HFF-Myc (cell line): ENCODE data around the gene LYST.

ENCODE experiments used
- DNase-seq: peaks from one replicate; pipeline ENCODE4 v3.0.0-alpha.2; 2011; ENCODE audit warnings: low read depth; ENCODE audit errors: extremely low read depth
- H3K4me3 ChIP-seq: replicated peaks from 2 replicates; pipeline ENCODE4 v1.5.1; 2011; ENCODE audit warnings: low read depth, mild to moderate bottlenecking, control low read depth, low read length
- TF ChIP-seq, protein P1 (sequence below): IDR thresholded peaks from 2 replicates; pipeline ENCODE4 v1.5.1; 2012; ENCODE audit warnings: mild to moderate bottlenecking, low read depth, low read length, control low read depth; ENCODE audit errors: missing control alignments

The LYST gene

DNA sequence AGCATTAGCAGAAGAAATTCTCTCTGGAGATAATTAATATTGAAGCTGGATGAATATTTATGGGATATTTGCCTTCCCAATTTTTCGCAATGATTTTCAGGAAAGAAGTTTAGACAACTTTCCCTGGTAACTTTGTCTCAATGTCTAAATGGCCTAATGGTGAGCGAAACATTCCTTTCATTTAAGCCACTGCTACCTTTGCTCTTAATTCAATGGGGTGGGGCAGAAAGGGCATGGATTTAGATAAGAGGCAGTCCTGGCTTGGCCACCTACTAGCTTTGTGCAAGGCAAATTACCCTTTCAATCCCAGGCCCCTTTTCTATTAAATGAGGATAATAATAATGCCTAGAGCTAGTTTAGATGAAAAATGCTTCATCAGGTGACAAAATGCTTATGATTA is 27.1 kb upstream of the LYST start:
- DNase-seq = no peak
- TF ChIP-seq, protein P1, sequence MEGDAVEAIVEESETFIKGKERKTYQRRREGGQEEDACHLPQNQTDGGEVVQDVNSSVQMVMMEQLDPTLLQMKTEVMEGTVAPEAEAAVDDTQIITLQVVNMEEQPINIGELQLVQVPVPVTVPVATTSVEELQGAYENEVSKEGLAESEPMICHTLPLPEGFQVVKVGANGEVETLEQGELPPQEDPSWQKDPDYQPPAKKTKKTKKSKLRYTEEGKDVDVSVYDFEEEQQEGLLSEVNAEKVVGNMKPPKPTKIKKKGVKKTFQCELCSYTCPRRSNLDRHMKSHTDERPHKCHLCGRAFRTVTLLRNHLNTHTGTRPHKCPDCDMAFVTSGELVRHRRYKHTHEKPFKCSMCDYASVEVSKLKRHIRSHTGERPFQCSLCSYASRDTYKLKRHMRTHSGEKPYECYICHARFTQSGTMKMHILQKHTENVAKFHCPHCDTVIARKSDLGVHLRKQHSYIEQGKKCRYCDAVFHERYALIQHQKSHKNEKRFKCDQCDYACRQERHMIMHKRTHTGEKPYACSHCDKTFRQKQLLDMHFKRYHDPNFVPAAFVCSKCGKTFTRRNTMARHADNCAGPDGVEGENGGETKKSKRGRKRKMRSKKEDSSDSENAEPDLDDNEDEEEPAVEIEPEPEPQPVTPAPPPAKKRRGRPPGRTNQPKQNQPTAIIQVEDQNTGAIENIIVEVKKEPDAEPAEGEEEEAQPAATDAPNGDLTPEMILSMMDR = no peak
- no peak overlapping the region for H3K4me3 ChIP-seq

DNA sequence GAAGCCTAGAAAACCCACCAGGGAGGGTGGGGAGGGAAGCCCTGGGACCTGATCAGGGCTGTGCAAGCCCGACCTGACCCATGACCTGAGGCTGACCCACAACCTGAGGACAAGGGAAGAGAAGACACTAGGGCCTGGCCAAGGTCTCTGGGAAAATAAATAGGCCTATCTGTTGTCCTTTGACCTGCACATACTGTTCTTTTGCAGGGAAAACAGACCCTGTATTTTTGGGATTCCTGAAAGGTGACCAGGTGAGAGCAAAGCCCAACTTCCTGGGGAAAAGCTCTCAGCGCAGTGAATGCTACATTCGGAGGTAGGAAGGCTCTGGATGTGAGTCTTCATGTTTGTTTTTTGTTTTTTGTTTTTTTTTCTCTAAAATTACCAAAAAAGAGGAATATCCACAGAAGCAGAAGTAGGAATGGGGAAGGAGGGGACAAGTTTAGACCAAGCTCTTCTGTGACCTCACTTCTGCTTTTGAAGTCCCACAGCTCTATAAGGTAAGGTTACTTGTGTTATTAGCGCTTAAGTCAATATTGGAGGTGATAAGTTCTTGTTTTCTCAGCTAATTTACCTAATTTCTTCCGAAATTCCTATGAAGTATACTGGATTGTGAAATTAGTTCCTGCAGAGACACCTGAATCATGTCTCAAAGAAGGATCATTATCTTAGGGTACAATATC is 26.2 kb upstream of the LYST start:
- TF ChIP-seq, protein P1 = no peak
- DNase-seq = no peak
- no peak overlapping the region for H3K4me3 ChIP-seq

DNA sequence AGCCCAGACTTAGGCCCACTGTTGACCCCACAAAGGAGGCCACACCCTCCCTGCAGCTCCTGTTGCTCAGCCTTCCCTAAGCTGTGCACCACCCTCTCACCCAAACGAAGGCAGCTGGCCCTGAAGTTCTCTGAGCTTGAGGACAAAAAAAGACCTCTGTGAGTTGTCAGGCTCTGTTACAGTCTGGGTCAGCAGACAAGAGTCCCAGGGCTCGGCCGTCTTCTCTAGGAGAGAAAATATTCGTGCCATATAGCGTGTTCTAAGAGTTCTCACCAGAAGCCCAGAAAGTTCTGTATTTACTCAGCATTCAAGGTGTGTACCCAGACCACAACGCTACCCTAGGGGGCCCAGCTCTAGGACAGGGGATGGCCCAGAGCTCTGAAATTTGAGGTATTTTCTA is 25.5 kb upstream of the LYST start:
- DNase-seq = no peak
- no peak overlapping the region for H3K4me3 ChIP-seq
- TF ChIP-seq, protein P1 = no peak

DNA sequence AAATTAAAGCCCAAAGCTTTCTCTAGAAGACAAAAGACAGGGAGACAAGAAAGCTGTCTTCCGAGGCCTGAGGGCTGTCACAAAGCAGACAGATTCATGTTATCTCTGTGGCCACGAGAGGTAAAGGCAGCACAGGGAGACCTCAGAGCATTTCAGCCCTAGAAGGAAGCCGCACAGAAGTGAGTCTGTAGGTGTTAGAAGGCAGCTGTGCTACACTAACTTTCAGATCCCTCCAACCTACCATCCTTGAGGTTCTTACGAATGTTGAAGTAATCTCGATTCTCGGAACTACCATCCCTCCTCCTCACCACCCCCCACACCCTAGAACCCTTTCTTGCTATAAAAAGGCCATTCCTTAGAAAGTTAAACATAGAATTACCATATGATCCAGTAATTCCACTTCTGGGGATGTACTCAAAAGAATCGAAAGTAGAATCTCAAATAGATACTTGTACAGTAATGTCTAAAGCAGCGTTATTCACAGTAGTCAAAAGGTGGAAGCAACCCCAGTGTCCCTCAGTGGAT is 21.5 kb upstream of the LYST start:
- no peak overlapping the region for H3K4me3 ChIP-seq
- TF ChIP-seq, protein P1 = no peak

DNA sequence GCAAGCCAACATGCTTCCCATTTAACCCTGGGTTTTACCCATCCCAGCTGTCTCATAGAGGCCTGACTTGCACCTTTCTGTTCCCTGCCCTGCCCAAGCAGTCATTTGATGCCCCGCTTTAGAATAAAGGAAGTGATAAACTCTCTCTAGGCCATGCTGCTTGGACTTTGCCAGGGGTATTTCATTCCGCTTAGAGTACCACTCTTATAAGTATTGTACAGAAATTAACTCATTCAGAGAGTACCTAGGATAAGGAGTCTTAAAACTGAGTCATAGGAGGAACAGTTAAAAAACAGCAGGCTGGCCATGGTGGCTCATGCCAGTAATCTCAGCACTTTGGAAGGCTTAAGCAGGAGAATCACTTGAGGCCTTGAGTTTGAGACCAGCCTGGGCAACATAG is 21.0 kb upstream of the LYST start:
- TF ChIP-seq, protein P1 = no peak
- no peak overlapping the region for H3K4me3 ChIP-seq
- DNase-seq = no peak

More for the DNA sequence above, 21.5 kb upstream of the LYST start:
- DNase-seq = no peak

DNA sequence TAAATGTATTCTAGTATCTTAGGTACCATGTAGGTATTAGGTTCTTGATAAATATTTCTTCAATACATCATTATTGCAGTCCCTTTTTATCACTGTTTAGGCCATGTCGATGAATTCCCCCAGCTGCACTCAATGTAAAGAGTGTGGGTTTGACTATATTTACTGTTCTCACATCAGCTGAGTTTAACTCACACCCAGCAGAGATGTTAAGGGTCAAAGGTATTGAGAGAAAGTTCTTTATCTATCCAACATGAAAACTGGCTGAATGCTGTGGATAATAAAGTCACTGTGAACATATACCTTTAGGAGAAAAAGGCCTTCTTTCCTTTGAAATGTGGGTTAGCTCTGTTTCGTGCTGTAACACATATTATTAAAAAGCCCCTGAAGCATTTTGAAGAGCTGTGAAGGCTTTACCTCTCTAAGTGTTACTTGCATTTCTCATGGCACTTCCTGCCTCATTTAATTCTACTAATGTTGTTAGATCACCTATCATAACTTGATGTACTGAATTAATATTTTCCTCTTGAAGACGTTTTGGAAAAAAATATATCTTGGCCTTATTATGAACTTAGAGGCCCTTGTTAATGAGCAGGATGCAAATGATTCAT is 19.1 kb upstream of the LYST start:
- DNase-seq = no peak
- H3K4me3 ChIP-seq = no peak overlapping the region
- TF ChIP-seq, protein P1 = no peak
